H1 (cell line): Measurements from ENCODE around the gene HNRNPAB. TPM values are rescaled to one million over a fixed set of nuclear protein-coding genes. Genes with fewer than 3 reads are reported as not detected.

ENCODE experiments used
- polyA plus RNA-seq, 7 experiments: library from polyadenylated mRNA; depleted of rRNA in 3 of 7; stranded (reverse) in 5 of 7; unstranded in 2 of 7; fragments of >200 nt in 5 of 7; fragments of 200-250 nt in 2 of 7; gene quantifications; 1 replicate in 5 of 7; 2 replicates in 1 of 7; 4 replicates in 1 of 7; pipeline versions ENCODE4 v1.2.1 to v1.2.3, GENCODE V29; 2011 to 2013; ENCODE audit warnings: missing spikeins in 2 of 7, mixed read lengths in 2 of 7
- total RNA-seq: library from RNA; stranded (reverse); fragmentation: NEBNext Ultra II Directional; extraction: Animal tissue kit (Norgen Biotek cat#: 25700); gene quantifications from 2 replicates; pipeline ENCODE4 v1.2.1, GENCODE V29; 2021
- TF ChIP-seq, protein P1 (sequence below): IDR thresholded peaks from 2 replicates; pipeline ENCODE4 v1.6.1; 2012; ENCODE audit warnings: inconsistent platforms

The HNRNPAB gene
- total and polyA plus RNA-seq, 2 of the 8 experiments (the other 6 are each of a cell fraction or from before 2014, with no cell fraction given) = 373 to 563 TPM

DNA sequence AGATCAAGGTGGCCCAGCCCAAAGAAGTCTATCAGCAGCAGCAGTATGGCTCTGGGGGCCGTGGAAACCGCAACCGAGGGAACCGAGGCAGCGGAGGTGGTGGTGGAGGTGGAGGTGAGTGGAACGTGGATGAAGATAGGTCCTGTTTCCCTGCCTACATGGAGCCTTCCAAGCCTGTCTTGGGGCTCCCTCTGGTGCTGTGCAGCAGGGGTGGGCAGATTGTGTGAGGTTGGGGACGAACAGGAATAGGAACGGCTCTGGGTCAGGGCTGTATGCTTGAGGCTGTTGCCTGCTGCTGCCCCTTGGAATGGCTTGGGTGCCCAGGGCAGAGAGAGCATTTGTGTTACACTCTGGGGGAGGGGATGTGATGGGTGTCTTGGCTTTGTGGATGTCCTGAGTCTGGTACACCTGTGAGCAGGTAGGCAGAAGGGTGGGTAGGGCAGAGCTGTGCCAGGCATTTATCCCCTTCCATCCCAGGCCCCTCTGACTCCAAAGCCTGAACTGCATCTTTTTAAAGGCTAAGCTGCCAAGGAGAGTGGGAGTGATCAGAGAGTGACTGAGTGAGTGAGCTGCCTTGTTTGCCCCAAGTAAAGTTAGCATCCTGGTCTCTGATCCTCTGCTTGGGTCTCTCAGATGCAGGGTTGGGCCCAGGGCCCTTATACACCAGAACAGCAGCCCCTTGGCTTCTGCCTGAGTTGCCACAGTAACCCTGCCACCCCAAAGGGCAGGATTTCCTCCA is 5.2 kb downstream of the HNRNPAB start (continued):
- TF ChIP-seq, protein P1, sequence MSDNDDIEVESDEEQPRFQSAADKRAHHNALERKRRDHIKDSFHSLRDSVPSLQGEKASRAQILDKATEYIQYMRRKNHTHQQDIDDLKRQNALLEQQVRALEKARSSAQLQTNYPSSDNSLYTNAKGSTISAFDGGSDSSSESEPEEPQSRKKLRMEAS = no peak
